HG03565 (cell line): ENCODE data around the gene GSS.

Experiments used
- ATAC-seq: cut with Tn5 transposase; IDR thresholded peaks from one replicate; pipeline ENCODE4 v1.9.1; 2021; ENCODE audit warnings: mild to moderate bottlenecking, moderate library complexity; ENCODE audit not compliant: unreplicated experiment

The GSS gene

DNA sequence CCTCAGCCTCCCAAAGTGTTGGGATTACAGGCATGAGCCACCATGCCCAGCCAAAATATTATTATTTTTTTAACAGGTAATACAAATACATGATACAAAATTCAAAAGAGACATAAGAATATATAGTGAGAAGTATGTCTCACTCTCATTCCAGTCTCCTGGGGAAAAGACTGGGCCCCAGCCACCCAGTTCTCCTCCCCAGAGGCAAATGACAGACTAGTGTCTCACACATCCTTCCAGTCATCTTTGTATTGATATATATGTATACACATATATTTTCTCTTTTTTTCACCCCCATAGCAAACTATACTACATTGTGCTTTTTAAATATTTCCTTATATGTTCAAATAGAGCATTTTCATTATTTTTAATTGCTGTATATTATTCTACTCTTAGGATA is 8.3 kb downstream of the GSS start:
- no peak for ATAC-seq

DNA sequence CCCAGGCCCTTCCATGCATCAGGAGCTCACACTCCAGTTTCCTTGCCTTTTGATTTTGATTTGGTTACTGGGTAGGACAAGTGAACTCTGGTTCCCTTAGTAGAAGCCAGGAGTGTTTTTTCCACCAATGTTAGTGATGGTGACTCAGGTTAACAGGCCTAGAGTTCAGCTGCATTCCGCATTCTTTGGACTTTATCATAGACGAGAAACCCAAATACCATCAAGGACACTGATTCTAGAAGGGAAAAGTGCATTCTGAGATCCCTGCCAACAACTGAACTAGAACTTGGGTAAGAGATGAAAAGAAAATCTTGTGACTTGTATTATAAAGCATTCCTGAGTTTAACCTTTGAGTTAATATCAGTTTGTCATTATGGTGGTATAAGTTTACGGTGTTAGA is 8.9 kb downstream of the GSS start:
- no peak for ATAC-seq

DNA sequence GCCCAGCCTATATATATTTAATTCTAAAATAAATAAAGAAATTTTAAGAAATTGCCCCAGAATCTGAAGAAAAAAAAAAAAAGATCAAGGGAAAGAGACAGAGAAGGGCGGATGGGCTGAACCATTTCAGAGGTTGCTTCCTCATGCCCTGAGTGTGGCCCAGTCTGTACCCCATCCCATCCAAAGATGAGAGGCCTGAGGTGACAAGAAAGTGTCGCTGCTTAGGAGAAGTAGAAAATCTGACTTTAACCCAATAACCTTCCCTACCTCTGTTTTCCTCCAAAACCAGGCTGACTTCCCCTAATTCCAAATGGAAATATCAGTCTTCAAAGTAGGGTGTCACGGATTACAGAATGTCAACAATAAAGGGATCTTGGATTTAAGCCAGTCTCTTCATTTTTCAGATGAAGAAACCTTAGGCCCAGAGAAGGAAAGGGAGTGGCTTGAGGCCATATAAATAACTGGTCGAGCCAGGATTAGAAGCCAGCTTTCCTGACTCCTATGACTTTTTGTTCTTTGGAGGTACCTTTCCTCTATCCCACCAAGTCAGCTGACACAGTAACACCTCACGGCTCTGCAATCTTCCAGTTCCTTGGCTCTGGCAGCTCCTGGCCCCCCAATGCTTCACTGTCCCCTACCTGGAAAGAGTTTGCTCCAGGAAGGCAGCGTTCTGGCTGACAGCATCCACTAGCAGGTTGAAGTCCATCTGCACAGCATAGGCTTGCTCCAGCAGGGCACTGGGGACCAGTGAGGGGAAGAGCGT is 10.1 kb downstream of the GSS start:
- no peak for ATAC-seq

DNA sequence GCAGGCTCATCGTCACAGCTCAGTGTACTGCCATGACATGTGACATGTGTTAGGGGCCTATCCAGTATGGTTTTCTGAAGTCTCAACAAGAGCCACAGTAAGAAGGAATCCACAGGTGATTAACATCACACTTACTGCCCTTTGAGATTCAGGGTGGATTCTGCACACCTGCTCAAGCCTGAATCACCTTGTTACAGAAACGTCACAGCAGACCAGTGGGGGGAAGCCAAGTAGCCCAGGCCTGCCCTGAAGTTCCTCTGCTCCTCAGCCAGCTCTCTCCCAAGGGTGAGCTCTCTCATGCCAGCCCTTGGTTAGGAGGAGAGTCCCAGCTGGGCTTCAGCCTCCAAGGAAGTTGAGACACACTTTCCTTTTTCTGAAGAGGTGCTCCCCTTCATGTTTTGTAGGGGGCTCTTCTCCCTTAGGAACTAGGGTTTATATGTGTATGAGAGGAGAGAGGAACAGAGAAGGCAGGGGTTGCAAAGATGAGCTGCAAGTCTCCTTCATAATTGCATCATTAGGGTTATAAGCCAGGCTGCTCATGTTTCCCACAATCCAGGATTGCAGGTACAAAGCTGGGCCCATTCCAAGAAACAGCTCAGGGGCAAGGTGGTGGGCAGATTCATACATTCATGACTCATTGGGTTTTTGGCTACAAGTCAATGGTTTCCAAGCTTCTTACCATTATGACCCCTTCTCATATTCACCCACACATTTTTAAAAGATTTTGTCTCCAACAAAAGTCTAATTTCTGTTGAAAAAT is 11.6 kb downstream of the GSS start:
- no peak for ATAC-seq

DNA sequence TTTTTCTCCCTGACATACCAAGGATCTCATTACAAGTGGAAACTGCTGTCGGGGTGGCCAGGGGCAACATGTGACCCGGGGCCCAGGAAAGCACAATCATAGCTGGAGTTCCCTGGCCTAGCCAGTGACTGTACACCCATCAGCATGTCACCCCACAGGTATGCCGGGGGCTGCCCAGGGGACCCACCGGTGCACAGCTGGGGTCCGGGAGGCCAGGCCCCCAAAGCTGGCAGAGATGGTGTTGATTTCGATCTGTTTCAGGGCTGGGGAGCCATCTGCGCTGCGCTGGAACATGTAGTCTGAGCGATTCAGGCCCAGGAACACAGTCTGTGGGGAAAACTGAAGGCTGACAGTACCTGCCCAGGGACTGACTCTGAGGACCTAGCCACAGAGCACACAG is 13.3 kb downstream of the GSS start:
- no peak for ATAC-seq

DNA sequence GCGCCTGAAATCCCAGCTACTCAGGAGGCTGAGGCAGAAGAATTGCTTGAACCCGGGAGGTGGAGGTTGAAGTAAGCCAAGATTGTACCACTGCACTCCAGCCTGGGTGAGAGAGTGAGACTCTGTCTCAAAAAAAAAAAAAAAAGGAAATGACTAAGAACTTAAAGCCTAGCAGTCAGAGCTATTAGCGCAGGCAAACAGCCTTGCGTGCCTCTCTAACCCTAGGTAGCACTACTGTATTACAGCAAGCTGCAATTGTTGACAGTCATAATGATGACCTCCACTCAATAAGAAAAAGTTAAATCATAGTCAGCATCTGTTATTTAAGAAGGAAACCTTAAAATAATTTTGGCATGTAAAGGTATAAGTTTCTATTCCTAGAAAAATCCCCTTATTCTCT is 14.4 kb downstream of the GSS start:
- no peak for ATAC-seq

DNA sequence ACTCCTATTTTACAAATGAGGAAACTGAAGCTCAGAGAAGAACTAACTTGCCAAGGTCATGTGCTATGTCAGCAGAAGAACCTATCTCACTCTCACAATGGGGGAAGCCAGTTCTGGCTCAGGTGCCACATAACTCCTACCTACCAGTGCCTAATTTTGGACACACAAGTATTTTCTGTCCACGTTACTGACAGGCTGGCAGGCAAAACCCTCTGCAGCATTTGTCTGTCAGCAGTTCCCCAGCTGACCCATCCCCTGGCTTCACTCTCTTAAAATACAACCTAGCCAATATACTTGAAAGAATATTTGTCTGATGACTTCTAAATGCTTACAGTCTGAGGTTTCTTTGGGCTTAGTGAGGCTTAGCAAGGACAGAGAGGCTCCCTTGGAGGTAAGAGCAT is 15.5 kb downstream of the GSS start:
- ATAC-seq, result no peak

DNA sequence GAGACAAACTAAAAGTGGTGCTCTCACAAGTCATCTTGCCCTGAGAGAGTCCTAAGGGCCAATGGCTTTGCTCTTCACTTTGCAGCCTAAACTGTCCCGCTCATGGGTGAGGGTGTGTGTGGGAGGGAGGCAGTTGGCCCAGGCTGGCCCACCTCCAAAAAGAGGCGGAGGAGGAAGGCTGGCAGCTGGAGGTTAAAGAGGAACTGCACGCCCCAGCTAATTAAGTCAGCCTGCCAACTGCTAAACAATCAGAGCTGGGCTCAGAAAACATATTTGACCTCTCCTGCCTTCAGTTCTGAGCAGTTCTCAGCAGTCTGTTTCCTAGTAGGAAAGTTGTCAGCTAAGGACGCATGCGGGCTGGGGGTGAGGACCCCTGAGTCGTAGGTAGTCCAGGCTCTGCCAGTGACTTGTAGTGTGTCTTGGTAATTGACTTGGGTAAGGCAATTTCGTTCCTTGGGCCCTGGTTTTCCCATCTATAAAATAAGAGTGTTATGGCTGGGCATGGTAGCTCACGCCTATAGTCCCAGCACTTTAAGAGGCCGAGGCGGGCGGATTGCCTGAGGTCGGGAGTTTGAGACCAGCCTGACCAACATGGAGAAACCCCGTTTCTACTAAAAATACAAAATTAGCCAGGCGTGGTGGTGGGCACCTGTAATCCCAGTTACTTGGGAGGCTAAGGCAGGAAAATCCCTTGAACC is 17.0 kb downstream of the GSS start:
- no peak for ATAC-seq

DNA sequence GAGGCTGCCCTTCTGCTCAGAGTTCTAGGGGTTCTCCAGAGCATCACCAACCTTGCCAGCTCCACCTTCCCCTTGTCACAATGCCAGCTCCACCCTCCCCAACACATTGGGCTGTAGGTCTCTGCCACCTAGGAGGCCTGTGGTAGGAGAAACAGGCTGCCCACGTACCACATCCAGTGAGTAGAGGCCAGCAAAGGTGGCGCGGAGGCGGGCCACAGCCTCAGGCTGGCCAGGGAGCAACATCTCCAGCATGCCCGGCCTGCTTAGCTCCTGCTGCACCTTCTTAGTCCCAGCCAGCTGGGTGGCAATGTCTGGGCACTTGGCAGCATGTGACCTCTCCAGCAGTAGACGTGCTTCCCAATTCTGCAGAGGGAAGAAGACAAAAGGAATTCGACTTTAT is 23.8 kb downstream of the GSS start:
- no peak for ATAC-seq

DNA sequence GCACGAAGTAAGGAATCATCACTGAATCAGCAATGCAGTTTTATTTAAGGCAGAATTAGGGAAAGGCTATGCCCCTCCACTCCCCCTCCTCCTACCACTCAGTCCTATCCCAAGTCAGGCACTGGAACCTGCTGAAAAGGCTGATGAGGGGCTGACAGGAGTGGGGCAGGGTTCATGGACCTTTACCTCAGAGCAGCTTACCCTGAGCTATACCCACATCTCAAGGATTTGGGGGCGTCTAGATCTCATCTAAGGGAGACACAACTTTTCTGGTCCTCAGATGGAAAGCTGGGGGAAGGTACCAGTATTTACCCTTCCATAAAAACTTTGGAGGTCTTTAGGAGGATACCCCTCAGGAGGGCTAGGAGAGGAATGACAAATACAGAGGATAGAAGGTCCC is 27.2 kb downstream of the GSS start:
- no peak for ATAC-seq

DNA sequence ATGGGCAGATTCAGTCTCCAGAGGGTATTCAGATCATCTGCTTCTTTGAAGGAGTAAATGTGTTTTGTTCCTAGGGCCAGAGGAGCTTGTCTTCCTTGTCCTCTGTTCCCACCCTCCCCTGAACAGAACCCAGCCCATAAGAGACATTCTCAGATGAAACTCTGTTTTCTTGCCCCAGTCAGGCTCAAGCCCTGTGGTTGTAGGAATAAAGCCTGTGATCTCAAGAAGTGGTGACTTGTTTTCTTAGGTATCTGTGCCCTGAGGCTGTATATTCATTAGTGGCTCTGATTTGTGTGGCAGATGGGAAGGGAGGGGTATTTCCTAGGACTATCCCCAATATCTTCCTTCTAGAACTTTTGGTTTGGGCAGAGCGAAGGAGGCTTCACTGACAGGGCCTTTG is 27.9 kb downstream of the GSS start:
- no peak for ATAC-seq

DNA sequence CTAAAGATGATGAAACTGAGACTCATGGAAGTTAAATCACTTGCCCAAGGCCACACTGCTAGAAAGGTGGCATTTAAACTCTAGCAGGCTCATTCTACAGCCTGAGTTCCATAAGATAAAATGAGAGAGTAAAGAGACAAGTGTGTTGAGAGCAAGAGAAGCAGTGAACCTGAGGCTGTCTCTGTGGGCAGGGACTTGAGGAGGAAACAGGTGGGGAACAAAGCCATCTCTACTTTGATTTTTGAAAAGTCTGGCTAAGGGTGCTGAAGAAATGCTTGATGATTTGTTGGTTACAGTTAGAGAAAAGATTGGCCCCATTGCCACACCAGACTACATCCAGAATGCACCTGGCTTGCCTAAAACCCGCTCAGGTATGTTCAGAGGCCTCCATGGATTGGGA is 29.0 kb downstream of the GSS start:
- no peak for ATAC-seq

DNA sequence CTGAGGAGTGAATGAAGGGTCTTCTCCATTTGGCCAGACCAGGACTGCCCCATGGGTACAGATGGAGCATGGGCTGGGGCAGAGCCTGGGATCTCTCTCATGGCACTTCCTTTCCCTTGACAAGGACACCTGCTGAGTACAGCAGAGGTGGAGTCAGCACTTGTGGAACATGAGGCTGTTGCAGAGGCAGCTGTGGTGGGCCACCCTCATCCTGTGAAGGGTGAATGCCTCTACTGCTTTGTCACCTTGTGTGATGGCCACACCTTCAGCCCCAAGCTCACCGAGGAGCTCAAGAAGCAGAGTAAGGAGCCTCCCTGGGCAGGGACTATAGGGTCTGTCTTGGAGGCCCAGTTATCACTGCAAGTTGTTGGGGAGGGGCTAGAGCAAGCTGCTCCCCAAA is 29.6 kb downstream of the GSS start:
- ATAC-seq, result no peak

DNA sequence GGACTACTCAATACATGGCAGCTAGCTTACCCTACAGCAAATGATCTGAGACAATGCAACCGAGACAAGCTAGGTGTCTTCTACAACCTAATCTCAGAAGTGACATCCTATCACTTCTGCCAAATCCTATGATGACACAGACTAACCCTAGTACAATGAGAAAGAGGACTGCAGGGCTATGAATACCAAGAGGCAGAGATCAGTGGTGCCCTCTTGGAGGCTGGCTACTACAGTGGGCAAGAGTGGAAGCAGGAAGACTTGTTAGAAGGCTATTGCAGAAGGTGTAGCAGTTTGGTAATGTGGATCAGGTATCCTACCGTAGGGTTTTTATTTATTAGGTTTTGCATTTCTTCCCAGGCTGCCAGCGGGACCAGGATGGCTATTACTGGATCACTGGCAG is 30.3 kb downstream of the GSS start:
- no peak for ATAC-seq

DNA sequence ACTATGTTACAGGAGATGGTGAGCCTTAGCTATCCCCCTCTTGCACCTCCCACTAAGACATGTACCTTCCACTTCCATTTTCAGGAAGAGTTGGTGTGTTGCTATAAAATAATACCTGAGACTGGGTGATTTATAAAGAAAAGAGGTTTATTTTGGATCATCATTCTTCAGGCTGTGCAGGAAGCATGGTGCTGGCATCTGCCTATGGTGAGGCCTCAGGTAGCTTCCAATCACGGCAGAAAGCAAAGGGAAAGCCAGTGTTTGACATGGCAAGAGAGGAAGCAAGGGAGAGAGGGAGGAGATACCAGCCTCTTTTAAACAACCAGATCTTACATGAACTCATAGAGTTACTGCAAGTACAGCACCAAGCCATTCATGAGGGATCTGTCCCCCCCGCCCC is 32.2 kb downstream of the GSS start:
- no peak for ATAC-seq

DNA sequence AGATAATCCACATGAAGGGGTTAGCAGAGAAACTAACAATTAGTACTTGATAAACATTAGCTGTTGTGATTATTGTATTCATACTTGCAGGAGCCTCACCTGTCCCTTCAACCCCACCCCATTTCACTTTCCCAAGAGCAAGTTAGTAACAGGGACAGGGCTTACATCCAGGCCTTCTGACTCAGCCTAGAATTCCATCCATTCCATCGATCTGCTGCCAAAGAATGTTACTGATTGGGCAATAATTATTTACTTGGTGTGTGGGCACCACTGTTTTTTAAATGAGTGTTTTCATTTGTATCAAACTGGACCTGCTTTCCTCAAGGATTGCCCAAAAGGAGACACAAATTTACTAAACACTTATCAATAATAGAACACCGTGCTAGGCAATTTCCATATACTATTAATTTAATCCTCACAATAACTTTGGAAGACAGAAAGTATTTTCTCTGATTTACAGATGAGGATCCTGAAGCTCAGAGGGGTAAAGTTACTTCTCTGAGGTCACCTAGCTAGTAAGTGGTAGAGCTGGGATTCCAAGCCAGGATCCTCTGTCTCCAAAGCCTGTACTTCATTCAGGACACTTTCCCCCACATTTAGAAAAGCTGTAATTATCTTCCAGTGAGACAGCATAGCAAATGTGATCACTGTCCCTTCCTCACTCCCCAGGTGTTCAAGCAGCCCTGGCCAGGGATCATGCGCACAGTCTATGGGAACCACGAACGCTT is 32.8 kb downstream of the GSS start:
- no peak for ATAC-seq

DNA sequence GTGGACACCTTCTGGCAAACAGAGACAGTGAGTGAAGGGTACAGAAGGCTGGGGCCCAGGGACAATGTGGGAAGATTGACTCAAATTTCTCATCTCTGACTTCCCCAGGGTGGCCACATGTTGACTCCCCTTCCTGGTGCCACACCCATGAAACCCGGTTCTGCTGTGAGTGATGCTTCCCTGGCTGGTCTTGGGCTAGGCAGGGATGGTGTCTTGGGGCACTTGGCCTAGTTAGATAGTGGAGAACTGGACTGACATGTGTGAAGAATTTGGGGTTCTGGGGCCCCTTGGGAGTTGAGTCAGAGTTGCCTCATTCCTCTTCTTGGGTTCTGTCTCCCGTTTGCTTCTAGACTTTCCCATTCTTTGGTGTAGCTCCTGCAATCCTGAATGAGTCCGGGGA is 34.2 kb downstream of the GSS start:
- no peak for ATAC-seq

DNA sequence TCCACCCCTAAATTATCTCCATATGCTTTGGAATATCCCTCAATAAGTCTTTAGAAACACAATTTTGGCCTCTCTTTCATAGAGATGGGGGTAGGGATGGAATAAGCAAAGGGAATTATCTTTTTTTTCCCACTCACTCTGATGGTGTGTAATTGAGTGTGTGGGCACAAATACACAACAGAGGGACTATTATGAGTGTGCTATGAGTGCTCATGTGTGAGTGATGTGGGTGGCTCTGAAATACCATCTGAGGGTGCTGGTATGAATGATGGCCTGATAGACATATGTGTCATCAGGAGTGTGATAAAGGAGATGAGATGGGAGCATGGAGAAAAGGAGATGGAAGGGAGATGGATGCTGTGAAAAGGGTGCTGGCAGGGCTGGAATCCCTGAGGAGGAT is 35.6 kb downstream of the GSS start:
- no peak for ATAC-seq

DNA sequence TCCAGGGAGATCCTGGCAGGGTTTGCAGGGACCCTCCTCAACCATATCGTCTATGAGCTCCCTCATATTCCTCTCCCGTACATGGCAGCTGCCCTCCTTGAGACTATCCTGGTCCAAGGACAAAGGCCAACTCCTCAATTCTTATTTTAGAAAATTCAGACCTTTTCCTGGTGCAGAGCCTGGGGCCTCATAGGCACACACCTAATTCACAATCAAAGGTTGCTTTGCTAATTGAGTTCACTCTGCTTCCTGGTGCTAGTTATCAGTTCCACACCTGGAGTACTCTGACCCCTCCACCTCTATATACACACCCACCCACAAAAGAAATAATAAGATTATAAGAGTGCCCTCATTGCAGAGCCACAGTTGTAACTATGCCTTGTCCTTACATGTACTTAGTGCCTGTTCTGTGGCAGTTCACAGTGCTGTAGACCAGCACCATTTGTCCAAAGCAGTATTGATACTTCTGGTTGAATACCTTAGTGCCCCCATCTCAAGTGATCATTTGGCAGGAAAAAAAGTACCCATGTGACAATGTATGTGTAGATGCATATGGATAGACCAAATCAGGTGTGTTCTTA is 38.7 kb downstream of the GSS start:
- no peak for ATAC-seq

DNA sequence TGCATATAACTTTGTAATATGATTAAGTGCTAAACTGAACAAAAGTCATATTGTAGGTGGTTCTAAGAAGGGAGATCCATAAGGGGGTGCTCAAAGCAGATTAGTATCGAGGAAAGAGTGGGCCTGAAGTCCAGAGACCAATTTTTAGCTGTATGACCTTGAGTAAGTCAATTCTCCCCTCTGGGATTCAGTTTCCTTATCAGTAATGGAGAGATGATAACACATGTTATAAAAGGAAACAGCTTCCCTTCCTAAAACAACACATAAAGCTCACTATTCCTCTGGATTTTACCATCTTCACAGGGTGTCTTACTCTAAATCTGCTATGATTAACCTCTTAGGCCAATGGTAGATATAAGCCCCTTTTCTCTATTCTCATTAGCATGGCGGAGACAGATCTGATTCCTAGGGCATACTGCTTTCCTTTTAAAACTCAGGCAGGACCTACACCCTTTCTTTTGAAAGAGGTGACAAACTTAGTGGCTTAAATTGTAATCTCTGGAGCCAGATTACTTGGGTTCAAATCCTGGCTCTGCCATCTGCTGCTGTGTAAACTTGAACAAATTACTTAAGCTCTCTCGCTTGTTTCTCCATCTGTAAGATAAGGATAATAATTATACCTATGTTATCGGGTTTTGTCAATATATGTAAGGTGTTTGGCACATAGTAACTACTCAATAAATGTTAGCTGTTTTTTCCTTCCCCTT is 39.7 kb downstream of the GSS start:
- ATAC-seq, result no peak
